Measurements from ENCODE around the gene CNTN1. TPM values are rescaled to one million over a fixed set of nuclear protein-coding genes. Genes with fewer than 3 reads are reported as not detected.

The CNTN1 gene
- total RNA-seq, 4 donors from 2014 or later: 0.40 to 3.9 (median 0.68) TPM

DNA sequence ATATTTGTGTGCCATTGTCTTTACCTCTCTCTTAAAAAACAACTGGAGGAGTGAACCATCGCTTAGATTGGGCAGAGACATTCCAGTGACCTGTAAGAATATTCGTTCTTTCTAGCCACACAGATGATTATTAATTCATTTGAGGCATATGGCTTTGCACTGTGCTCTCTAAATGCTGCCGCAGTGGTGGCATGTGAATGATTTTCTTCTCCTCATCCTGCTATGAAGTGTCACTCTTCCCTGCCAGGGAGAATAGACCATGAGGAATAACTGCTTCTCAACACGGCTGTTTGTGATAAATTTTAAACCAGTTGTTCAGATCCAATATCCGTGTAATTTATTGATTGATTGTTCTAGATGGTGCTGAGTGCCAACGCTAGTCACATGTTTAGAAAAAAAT, 225.3 kb downstream of the CNTN1 start:
- DNase-seq: no peak
- H3K9me3 ChIP-seq: no peaks in the 10 kb centered on the region
- H3K4me1 ChIP-seq: no peaks in the 10 kb centered on the region
- no peak overlapping the region for H3K27ac ChIP-seq
- TF ChIP-seq POLR2A (IDR thresholded peaks at IDR 0.05): no peak
- TF ChIP-seq, protein P1, sequence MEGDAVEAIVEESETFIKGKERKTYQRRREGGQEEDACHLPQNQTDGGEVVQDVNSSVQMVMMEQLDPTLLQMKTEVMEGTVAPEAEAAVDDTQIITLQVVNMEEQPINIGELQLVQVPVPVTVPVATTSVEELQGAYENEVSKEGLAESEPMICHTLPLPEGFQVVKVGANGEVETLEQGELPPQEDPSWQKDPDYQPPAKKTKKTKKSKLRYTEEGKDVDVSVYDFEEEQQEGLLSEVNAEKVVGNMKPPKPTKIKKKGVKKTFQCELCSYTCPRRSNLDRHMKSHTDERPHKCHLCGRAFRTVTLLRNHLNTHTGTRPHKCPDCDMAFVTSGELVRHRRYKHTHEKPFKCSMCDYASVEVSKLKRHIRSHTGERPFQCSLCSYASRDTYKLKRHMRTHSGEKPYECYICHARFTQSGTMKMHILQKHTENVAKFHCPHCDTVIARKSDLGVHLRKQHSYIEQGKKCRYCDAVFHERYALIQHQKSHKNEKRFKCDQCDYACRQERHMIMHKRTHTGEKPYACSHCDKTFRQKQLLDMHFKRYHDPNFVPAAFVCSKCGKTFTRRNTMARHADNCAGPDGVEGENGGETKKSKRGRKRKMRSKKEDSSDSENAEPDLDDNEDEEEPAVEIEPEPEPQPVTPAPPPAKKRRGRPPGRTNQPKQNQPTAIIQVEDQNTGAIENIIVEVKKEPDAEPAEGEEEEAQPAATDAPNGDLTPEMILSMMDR (IDR thresholded peaks at IDR 0.05): no peak
- no peak overlapping the region for H3K4me3 ChIP-seq
- H3K36me3 ChIP-seq: no peaks in the 10 kb centered on the region
- no peaks in the 10 kb centered on the region for H3K27me3 ChIP-seq

DNA sequence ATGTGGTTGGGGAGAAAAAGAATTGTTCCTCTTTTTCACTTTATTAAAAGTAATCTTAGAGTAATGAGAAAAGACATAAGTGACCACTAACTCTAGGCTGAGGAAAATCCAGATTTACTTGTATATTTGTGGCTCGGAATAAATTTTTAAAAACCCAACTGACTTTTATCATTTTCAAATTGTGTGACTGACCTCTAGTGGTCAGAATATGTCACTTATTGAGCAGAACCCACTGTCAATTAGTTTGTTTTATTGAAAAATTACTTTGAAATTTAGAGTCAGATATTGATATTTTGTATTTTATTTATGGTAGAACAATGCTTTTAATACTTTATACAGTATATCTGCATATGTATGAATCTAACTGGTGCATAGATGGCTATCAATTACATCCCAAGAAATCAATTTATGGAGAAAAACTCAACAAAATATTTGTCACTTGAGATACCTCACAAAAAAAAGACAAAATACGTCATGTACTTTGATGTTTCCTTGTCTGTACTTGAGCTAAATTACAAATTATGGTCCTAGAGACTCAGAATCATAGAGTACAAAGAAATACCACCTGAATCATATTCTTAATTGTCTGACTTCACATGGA, 229.4 kb downstream of the CNTN1 start:
- Histone ChIP-seq H3K4me1 (no peaks in the 10 kb centered on the region), H3K4me3 (no peak overlapping the region)
- no peak for DNase-seq

DNA sequence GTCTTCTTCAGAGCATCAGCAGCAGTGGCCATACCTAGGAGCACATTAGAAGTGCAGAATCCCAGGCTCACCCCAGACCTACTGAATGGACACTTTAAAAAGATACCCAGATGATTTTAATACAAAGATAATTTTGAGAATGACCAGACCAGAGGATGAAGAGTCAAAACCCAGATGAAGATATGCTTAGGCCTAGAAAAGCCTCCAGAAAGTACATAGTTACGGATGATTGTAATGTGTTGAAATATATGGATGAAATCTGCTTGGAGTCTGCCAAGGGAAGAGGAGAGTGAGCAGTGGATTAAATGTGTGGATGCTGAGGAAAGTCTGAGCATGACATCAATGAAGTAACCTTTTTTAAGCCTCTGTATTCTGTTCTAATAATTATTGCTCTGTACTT, 245.7 kb downstream of the CNTN1 start:
- no peak for TF ChIP-seq POLR2A (IDR thresholded peaks at IDR 0.05)
- TF ChIP-seq, protein P1 (IDR thresholded peaks at IDR 0.05): no peak
- no peaks in the 10 kb centered on the region for H3K36me3 ChIP-seq

More for the DNA sequence above, 229.4 kb downstream of the CNTN1 start:
- H3K36me3 ChIP-seq: no peaks in the 10 kb centered on the region
- H3K27me3 ChIP-seq: no peaks in the 10 kb centered on the region
- H3K27ac ChIP-seq: no peak overlapping the region
- no peaks in the 10 kb centered on the region for H3K9me3 ChIP-seq
- TF ChIP-seq, protein P1 (IDR thresholded peaks at IDR 0.05): peak in 5 of 6 experiments; percentile 28 to 58 (median 50)
- no peak for TF ChIP-seq POLR2A (IDR thresholded peaks at IDR 0.05)

DNA sequence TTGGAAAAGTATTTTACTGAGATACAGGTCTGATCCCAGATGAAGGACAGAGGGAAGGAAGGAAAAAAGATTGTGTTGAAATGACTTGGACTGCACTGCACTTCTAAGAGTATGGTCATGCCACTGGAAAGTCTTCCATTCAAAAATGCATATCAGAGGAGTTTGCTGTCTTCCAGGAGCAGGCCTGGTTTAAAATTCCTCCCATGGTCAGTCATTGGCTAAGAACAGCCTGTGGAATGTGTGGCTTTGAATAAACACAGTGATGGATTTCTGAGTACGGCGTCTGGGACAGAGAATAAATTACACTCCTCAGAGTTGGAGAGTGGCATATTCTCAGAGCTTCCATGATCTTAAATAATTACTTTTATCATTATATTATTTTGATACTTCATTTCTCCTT, 250.1 kb downstream of the CNTN1 start:
- Histone ChIP-seq H3K4me3 (no peak overlapping the region), H3K4me1 (no peaks in the 10 kb centered on the region), H3K36me3 (no peaks in the 10 kb centered on the region), H3K9me3 (no peaks in the 10 kb centered on the region), H3K27ac (no peak overlapping the region), H3K27me3 (no peaks in the 10 kb centered on the region)
- TF ChIP-seq, protein P1 (IDR thresholded peaks at IDR 0.05): no peak
- TF ChIP-seq POLR2A (IDR thresholded peaks at IDR 0.05): no peak
- no peak for DNase-seq

More for the DNA sequence above, 245.7 kb downstream of the CNTN1 start:
- Histone ChIP-seq H3K27ac (no peak overlapping the region), H3K27me3 (no peaks in the 10 kb centered on the region), H3K4me3 (no peak overlapping the region), H3K4me1 (no peaks in the 10 kb centered on the region), H3K9me3 (no peaks in the 10 kb centered on the region)
- no peak for DNase-seq

DNA sequence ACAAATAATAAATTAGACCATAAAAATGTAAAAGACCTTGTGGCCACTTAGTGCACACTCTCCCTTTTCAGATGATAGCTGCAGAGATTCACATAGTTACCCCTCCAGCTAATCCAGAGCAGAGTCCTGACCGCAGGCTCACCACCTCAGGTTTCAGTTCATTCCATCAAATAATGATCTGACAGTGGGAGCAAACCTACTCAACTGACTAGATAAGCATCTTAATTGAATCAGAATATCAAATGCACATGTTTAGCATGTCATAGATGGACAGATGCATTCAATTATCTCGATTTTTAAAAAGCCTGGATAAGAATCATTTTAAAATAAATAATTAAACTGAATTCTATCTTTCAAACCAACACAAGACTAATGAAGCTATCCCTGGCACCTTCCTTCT, 253.5 kb downstream of the CNTN1 start:
- no peak for DNase-seq
- no peaks in the 10 kb centered on the region for H3K27me3 ChIP-seq
- no peak overlapping the region for H3K27ac ChIP-seq
- no peaks in the 10 kb centered on the region for H3K4me1 ChIP-seq
- H3K4me3 ChIP-seq: no peak overlapping the region
- no peaks in the 10 kb centered on the region for H3K36me3 ChIP-seq
- no peaks in the 10 kb centered on the region for H3K9me3 ChIP-seq
- TF ChIP-seq, protein P1 (IDR thresholded peaks at IDR 0.05): no peak
- no peak for TF ChIP-seq POLR2A (IDR thresholded peaks at IDR 0.05)

Measured in Peyer's patch (tissue), 4 donors.